ENCODE measurements around the gene FMN1.

GRCh38 chr15:32884146-32884545 lies 310.4 kb downstream of the FMN1 start:
- TF ChIP-seq CTCF (IDR thresholded peaks at IDR 0.05) (no peak), POLR2AphosphoS5 (IDR thresholded peaks at IDR 0.05; ENCODE audit: low read depth, low read length) (no peak), TCF7L2 (IDR thresholded peaks at IDR 0.05; ENCODE audit: low read depth, low read length) (no peak), SIN3A (IDR thresholded peaks at IDR 0.05; ENCODE audit: borderline replicate concordance, insufficient read depth, low read depth, low read length) (no peak)
- TF ChIP-seq, protein P1, sequence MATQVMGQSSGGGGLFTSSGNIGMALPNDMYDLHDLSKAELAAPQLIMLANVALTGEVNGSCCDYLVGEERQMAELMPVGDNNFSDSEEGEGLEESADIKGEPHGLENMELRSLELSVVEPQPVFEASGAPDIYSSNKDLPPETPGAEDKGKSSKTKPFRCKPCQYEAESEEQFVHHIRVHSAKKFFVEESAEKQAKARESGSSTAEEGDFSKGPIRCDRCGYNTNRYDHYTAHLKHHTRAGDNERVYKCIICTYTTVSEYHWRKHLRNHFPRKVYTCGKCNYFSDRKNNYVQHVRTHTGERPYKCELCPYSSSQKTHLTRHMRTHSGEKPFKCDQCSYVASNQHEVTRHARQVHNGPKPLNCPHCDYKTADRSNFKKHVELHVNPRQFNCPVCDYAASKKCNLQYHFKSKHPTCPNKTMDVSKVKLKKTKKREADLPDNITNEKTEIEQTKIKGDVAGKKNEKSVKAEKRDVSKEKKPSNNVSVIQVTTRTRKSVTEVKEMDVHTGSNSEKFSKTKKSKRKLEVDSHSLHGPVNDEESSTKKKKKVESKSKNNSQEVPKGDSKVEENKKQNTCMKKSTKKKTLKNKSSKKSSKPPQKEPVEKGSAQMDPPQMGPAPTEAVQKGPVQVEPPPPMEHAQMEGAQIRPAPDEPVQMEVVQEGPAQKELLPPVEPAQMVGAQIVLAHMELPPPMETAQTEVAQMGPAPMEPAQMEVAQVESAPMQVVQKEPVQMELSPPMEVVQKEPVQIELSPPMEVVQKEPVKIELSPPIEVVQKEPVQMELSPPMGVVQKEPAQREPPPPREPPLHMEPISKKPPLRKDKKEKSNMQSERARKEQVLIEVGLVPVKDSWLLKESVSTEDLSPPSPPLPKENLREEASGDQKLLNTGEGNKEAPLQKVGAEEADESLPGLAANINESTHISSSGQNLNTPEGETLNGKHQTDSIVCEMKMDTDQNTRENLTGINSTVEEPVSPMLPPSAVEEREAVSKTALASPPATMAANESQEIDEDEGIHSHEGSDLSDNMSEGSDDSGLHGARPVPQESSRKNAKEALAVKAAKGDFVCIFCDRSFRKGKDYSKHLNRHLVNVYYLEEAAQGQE (IDR thresholded peaks at IDR 0.05; ENCODE audit: insufficient read depth in 1 of 2, low read depth in 2 of 2, low read length in 1 of 2): no peak
